GM13976 (cell line): ENCODE data around the gene DHX29.

ENCODE experiments used
- DNase-seq: peaks from one replicate; pipeline ENCODE4 v3.0.0; 2012; ENCODE audit warnings: low spot score
- in situ Hi-C: fragments of 300-500 bp; cut with MboI; formaldehyde crosslinking; loops from one replicate; pipeline ENCODE4 v1.12.0; 2022; ENCODE audit warnings: low sequenced_read_pairs, mixed read lengths, inconsistent platforms; ENCODE audit not compliant: unreplicated experiment
- TF ChIP-seq, protein P1 (sequence below): IDR thresholded peaks from 2 replicates; pipeline ENCODE4 v1.5.1; 2012; ENCODE audit warnings: borderline replicate concordance, mild to moderate bottlenecking; ENCODE audit not compliant: insufficient read depth; ENCODE audit errors: extremely low read depth, missing control alignments, control extremely low read depth

The DHX29 gene

DNA sequence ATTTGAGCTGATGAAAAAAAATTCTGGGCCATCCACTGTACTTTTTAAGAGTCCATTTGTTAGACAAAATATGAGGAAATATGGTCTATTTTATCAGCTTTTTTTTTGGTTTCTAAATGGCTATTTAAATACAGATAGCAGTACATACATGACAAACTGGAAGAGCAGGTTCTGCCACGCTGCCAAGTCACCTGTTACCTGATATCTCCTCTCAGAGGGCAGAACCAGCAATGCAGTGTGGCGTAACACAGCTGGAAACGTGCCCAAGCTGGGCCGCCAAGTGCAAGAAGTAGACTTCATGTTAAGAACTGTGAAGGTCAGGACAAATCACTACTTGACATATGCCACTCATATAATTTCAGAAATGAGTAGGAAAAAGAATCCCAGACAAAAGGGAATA, 88.5 kb downstream of the DHX29 start:
- no peak for DNase-seq
- TF ChIP-seq, protein P1, sequence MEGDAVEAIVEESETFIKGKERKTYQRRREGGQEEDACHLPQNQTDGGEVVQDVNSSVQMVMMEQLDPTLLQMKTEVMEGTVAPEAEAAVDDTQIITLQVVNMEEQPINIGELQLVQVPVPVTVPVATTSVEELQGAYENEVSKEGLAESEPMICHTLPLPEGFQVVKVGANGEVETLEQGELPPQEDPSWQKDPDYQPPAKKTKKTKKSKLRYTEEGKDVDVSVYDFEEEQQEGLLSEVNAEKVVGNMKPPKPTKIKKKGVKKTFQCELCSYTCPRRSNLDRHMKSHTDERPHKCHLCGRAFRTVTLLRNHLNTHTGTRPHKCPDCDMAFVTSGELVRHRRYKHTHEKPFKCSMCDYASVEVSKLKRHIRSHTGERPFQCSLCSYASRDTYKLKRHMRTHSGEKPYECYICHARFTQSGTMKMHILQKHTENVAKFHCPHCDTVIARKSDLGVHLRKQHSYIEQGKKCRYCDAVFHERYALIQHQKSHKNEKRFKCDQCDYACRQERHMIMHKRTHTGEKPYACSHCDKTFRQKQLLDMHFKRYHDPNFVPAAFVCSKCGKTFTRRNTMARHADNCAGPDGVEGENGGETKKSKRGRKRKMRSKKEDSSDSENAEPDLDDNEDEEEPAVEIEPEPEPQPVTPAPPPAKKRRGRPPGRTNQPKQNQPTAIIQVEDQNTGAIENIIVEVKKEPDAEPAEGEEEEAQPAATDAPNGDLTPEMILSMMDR, result no peak
- in situ Hi-C loops, result no loop called here

DNA sequence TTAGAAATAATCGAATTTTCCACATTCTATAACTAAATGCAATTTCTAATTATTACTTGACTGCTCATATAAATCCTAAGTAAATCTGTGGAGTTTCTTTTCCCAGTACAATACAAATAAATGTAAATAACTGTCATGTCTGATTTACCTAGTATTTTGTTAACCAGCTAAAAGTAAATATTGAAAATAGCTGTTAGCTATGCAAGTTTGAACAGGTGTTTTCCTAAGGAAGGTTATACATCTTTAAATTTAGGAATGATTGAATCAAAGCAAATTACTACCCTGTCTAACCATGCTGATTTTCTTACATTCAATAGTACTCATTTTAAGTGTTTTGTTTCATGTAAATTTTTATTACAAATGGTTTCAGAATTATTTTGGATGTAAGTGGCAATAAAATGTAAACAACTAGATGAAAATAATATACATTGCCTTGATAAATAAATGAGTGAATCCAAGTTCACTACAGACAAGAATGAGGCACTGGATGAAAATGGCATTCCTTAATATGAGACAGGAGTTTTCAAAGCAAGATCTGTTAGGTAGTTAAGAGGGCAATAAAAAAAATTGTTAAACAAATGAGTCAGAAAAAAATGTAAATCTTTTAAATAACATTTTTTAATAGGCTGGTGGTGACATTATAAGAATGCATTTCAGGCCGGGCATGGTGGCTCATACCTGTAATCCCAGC, 96.2 kb downstream of the DHX29 start:
- in situ Hi-C loops, result no loop called here
- TF ChIP-seq, protein P1, result no peak
- DNase-seq, result no peak
